ENCODE measurements around the gene SLC6A13.

SLC6A13 gene

GRCh38 chr12:175759-176158, 86.9 kb downstream of the SLC6A13 start:
- no peak for DNase-seq

- no peak for DNase-seq
Measured at GRCh38 chr12:175250-175649, 87.4 kb downstream of the SLC6A13 start.

GRCh38 chr12:174596-174995, 88.0 kb downstream of the SLC6A13 start:
- DNase-seq, result no peak

GRCh38 chr12:174124-174523, 88.5 kb downstream of the SLC6A13 start:
- DNase-seq, result no peak

- no peak for DNase-seq
Measured at GRCh38 chr12:172732-173161, 89.9 kb downstream of the SLC6A13 start.

GRCh38 chr12:171743-172676, 90.6 kb downstream of the SLC6A13 start:
- no peak for DNase-seq

- no peak for DNase-seq
Measured at GRCh38 chr12:171276-171675, 91.4 kb downstream of the SLC6A13 start.
